Measurements from ENCODE around the gene ZEB2. TPM values are rescaled to one million over a fixed set of nuclear protein-coding genes. Genes with fewer than 3 reads are reported as not detected.

ZEB2 gene
- total and polyA plus RNA-seq, 12 donors = 29.0 to 226 (median 142) TPM

- TF ChIP-seq POLR2A (IDR thresholded peaks at IDR 0.05) (no peak), CTCF (IDR thresholded peaks at IDR 0.05) (no peak)
- intact Hi-C loops (cut with DNase I) = no loop called here
- DNase-seq = no peak
- H3K27me3 ChIP-seq = no peaks in the 10 kb centered on the region
- H3K9me3 ChIP-seq (replicated peaks in 1 of 3) = no peaks in the 10 kb centered on the region
- peak overlapping the region in 1 of 5 donors; percentile 31 for H3K27ac ChIP-seq
- WGBS, 4 donors = 63 to 72% (median 66%) methylated on average over 5 of the region's 5 CpGs
- peaks cover 0 to 29% of the 10 kb centered on the region in 2 donors for H3K36me3 ChIP-seq (replicated peaks in 1 of 2)
- no peak overlapping the region for H3K4me3 ChIP-seq
- H3K4me1 ChIP-seq (replicated peaks in 1 of 2) = peaks cover 0 to 29% of the 10 kb centered on the region in 2 donors
Measured at GRCh38 chr2:144405982-144406788, 113.7 kb downstream of the ZEB2 start.

- Histone ChIP-seq H3K4me3 (no peak overlapping the region), H3K27me3 (no peaks in the 10 kb centered on the region), H3K4me1 (replicated peaks in 1 of 2) (peaks cover 0 to 29% of the 10 kb centered on the region in 2 donors), H3K9me3 (replicated peaks in 1 of 3) (no peaks in the 10 kb centered on the region), H3K27ac (no peak overlapping the region), H3K36me3 (replicated peaks in 1 of 2) (peaks cover 0 to 38% of the 10 kb centered on the region in 2 donors)
- WGBS, 4 donors = 64 to 76% (median 69%) methylated on average over 2 of the region's 2 CpGs
- no peak for DNase-seq
- intact Hi-C loops (cut with DNase I) = no loop called here
- TF ChIP-seq CTCF (IDR thresholded peaks at IDR 0.05) = no peak
- TF ChIP-seq POLR2A (IDR thresholded peaks at IDR 0.05) = no peak
Measured at GRCh38 chr2:144405321-144405720, 114.6 kb downstream of the ZEB2 start.

- H3K27me3 ChIP-seq = no peaks in the 10 kb centered on the region
- intact Hi-C loops (cut with DNase I) = no loop called here
- DNase-seq = no peak
- H3K27ac ChIP-seq = peak overlapping the region in 1 of 5 donors; percentile 27
- 81 to 91% (median 86%) methylated on average over 9 of the region's 9 CpGs for WGBS, 4 donors
- H3K4me1 ChIP-seq (replicated peaks in 1 of 2) = peaks cover 0 to 29% of the 10 kb centered on the region in 2 donors
- peaks cover 0 to 44% of the 10 kb centered on the region in 2 donors for H3K36me3 ChIP-seq (replicated peaks in 1 of 2)
- no peak overlapping the region for H3K4me3 ChIP-seq
- TF ChIP-seq POLR2A (IDR thresholded peaks at IDR 0.05) = no peak
- no peak for TF ChIP-seq CTCF (IDR thresholded peaks at IDR 0.05)
- H3K9me3 ChIP-seq (replicated peaks in 1 of 3) = no peaks in the 10 kb centered on the region
Measured at GRCh38 chr2:144404586-144405314, 115.2 kb downstream of the ZEB2 start.

- H3K4me1 ChIP-seq (replicated peaks in 1 of 2) = peaks cover 0 to 29% of the 10 kb centered on the region in 2 donors
- no peaks in the 10 kb centered on the region for H3K9me3 ChIP-seq (replicated peaks in 1 of 3)
- TF ChIP-seq POLR2A (IDR thresholded peaks at IDR 0.05) = no peak
- no peak for TF ChIP-seq CTCF (IDR thresholded peaks at IDR 0.05)
- H3K27me3 ChIP-seq = no peaks in the 10 kb centered on the region
- peak overlapping the region in 1 of 5 donors; percentile 59 for H3K27ac ChIP-seq
- H3K4me3 ChIP-seq = no peak overlapping the region
- intact Hi-C loops (cut with DNase I) = no loop called here
- H3K36me3 ChIP-seq (replicated peaks in 1 of 2) = peaks cover 0 to 52% of the 10 kb centered on the region in 2 donors
- 88 to 93% (median 89%) methylated on average over 15 to 16 of the region's 16 CpGs for WGBS, 4 donors
- no peak for DNase-seq
Measured at GRCh38 chr2:144403933-144404332, 116.0 kb downstream of the ZEB2 start.

Measured in adrenal gland (tissue), 12 donors.